Astrocyte (in vitro differentiated cells and primary cell): ENCODE data around the gene KRTAP4-7. TPM values are rescaled to one million over a fixed set of nuclear protein-coding genes. Genes with fewer than 3 reads are reported as not detected.
A peak's percentile ranks its signal among the peaks of the same experiment; 100 is the strongest.
"Not testable (repeated sequence)": the region's sequence is repeated elsewhere in the genome, so short reads cannot be mapped to it uniquely, and the experiment has no call there.

Source experiments
- DNase-seq: peaks from one replicate; pipeline ENCODE4 v3.0.0-alpha.2; 2010; ENCODE audit warnings: low read depth
- FAIRE-seq: peaks from 2 replicates; lab custom pipeline; 2011; peaks lifted over from hg19 to GRCh38; lab: Jason Lieb, UNC
- H2AFZ ChIP-seq: 2 replicates; pipeline ENCODE4 v1.6.0; 2012; ENCODE audit warnings: low read depth, low read length, inconsistent platforms
- H3K27ac ChIP-seq: 2 replicates; pipeline ENCODE4 v1.5.1; 2011; ENCODE audit warnings: low read depth, low read length, inconsistent platforms
- H3K27me3 ChIP-seq: 2 replicates; pipeline ENCODE4 v1.6.0; 2011; ENCODE audit warnings: low read length, inconsistent platforms; ENCODE audit not compliant: insufficient read depth
- H3K36me3 ChIP-seq: 2 replicates; pipeline ENCODE4 v1.5.1; 2011; ENCODE audit warnings: low read length, inconsistent platforms; ENCODE audit not compliant: insufficient read depth
- H3K4me1 ChIP-seq: 2 replicates; pipeline ENCODE4 v1.5.1; 2011; ENCODE audit warnings: low read length, inconsistent platforms; ENCODE audit not compliant: insufficient read depth
- H3K4me2 ChIP-seq: 2 replicates; pipeline ENCODE4 v1.6.0; 2012; ENCODE audit warnings: low read length, inconsistent platforms
- H3K4me3 ChIP-seq: 2 replicates; pipeline ENCODE4 v1.5.1; 2011; ENCODE audit warnings: low read depth, mild to moderate bottlenecking, low read length, inconsistent platforms; ENCODE audit not compliant: insufficient read depth
- H3K79me2 ChIP-seq: 2 replicates; pipeline ENCODE4 v1.6.0; 2012; ENCODE audit warnings: mild to moderate bottlenecking, low read length, inconsistent platforms; ENCODE audit not compliant: insufficient read depth
- H3K9ac ChIP-seq: 2 replicates; pipeline ENCODE4 v1.6.0; 2012; ENCODE audit warnings: mild to moderate bottlenecking, low read length, inconsistent platforms
- H3K9me3 ChIP-seq: 2 replicates; pipeline ENCODE4 v1.5.1; 2012; ENCODE audit warnings: low read depth, mild to moderate bottlenecking, low read length, inconsistent platforms; ENCODE audit not compliant: insufficient read depth
- H4K20me1 ChIP-seq: 2 replicates; pipeline ENCODE4 v1.6.0; 2012; ENCODE audit warnings: low read length, inconsistent platforms; ENCODE audit not compliant: insufficient read depth
- H3K27ac Mint-ChIP-seq: one replicate; pipeline ENCODE4 v1.8.0; 2021; ENCODE audit warnings: mild to moderate bottlenecking, mixed read lengths; ENCODE audit not compliant: unreplicated experiment
- H3K27me3 Mint-ChIP-seq: one replicate; pipeline ENCODE4 v1.8.0; 2021; ENCODE audit warnings: low read depth, mixed read lengths; ENCODE audit not compliant: unreplicated experiment
- H3K36me3 Mint-ChIP-seq: one replicate; pipeline ENCODE4 v1.8.0; 2021; ENCODE audit warnings: low read depth, mixed read lengths; ENCODE audit not compliant: unreplicated experiment
- H3K4me1 Mint-ChIP-seq: one replicate; pipeline ENCODE4 v1.8.0; 2021; ENCODE audit warnings: low read depth, mixed read lengths; ENCODE audit not compliant: unreplicated experiment
- H3K4me3 Mint-ChIP-seq: one replicate; pipeline ENCODE4 v1.8.0; 2021; ENCODE audit warnings: mild to moderate bottlenecking, moderate library complexity, mixed read lengths; ENCODE audit not compliant: unreplicated experiment
- H3K9me3 Mint-ChIP-seq: one replicate; pipeline ENCODE4 v1.8.0; 2021; ENCODE audit warnings: mild to moderate bottlenecking, mixed read lengths; ENCODE audit not compliant: unreplicated experiment
- EZH2 ChIP-seq: IDR thresholded peaks from 2 replicates; pipeline ENCODE4 v1.6.1; 2012; ENCODE audit warnings: mild to moderate bottlenecking, low read length, inconsistent platforms; ENCODE audit not compliant: insufficient read depth
- total RNA-seq: library from RNA; stranded (reverse); gene quantifications from 2 replicates; pipeline ENCODE4 v1.2.1, GENCODE V29; 2021
- TF ChIP-seq, protein P1 (sequence below): IDR thresholded peaks from 2 replicates; pipeline ENCODE4 v1.5.1; 2011; ENCODE audit warnings: low read depth, mild to moderate bottlenecking, inconsistent platforms, low read length, moderate library complexity; ENCODE audit not compliant: insufficient read depth

KRTAP4-7 gene
- total RNA-seq, 1 donor from 2014 or later = not detected

DNA sequence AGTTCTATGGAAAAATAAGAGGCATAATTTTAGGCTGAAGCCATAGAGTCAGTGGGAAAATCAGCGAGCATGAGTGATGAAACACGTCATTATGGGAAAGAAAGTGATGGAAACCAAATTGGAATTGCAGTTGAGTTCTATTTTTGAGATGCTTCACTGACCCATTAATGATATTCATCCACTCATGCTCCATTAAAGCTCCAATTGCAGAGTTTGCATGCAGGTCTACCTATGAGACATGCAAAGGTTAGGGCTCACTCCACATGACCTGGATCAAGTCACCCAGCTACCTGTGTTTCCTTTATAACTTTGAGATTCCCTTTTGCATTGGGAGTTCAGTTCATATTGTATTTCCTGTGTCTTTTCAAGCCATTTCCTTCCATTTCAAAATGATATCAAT lies 10.3 kb upstream of the KRTAP4-7 start:
- H4K20me1 ChIP-seq = no peaks in the 10 kb centered on the region
- no peak overlapping the region for H3K9ac ChIP-seq
- no peaks in the 10 kb centered on the region for H3K36me3 ChIP-seq
- no peak overlapping the region for H3K27ac Mint-ChIP-seq
- no peak overlapping the region for H3K4me3 ChIP-seq
- no peak for FAIRE-seq
- peaks cover 2% of the 10 kb centered on the region for H3K9me3 Mint-ChIP-seq
- no peak overlapping the region for H3K4me3 Mint-ChIP-seq
- no peaks in the 10 kb centered on the region for H3K27me3 Mint-ChIP-seq
- no peaks in the 10 kb centered on the region for H3K79me2 ChIP-seq
- no peak for DNase-seq
- TF ChIP-seq EZH2 = no peak
- TF ChIP-seq, protein P1, sequence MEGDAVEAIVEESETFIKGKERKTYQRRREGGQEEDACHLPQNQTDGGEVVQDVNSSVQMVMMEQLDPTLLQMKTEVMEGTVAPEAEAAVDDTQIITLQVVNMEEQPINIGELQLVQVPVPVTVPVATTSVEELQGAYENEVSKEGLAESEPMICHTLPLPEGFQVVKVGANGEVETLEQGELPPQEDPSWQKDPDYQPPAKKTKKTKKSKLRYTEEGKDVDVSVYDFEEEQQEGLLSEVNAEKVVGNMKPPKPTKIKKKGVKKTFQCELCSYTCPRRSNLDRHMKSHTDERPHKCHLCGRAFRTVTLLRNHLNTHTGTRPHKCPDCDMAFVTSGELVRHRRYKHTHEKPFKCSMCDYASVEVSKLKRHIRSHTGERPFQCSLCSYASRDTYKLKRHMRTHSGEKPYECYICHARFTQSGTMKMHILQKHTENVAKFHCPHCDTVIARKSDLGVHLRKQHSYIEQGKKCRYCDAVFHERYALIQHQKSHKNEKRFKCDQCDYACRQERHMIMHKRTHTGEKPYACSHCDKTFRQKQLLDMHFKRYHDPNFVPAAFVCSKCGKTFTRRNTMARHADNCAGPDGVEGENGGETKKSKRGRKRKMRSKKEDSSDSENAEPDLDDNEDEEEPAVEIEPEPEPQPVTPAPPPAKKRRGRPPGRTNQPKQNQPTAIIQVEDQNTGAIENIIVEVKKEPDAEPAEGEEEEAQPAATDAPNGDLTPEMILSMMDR = no peak
- no peaks in the 10 kb centered on the region for H3K27me3 ChIP-seq
- no peak overlapping the region for H3K27ac ChIP-seq
- H3K36me3 Mint-ChIP-seq = peaks cover 3% of the 10 kb centered on the region
- no peaks in the 10 kb centered on the region for H3K4me1 ChIP-seq
- no peaks in the 10 kb centered on the region for H3K9me3 ChIP-seq
- H3K4me2 ChIP-seq = no peak overlapping the region
- no peak overlapping the region for H2AFZ ChIP-seq
- no peaks in the 10 kb centered on the region for H3K4me1 Mint-ChIP-seq

DNA sequence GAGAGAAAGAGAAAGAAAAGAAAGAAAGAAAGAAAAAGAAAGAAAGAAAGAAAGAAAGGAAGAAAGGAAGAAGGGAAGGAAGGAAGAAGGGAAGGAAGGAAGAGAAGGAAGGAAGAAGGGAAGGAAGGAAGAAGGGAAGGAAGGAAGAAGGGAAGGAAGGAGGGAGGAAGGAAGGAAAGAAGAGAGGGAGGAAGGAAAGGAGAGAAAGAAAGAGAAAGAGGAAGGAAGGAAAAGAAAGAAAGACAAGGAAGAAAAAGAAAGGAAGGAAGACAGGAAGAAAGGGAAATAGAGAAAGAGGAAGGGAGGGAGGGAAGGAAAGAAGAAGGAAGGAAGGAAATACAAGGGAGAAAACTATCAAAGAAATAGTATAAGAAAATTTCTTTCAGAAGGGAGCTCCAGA lies 7.2 kb upstream of the KRTAP4-7 start:
- H3K4me2 ChIP-seq = no peak overlapping the region
- no peaks in the 10 kb centered on the region for H3K9me3 ChIP-seq
- Mint-ChIP-seq H3K27ac (no peak overlapping the region), H3K36me3 (peaks cover 3% of the 10 kb centered on the region), H3K9me3 (peaks cover 2% of the 10 kb centered on the region), H3K4me1 (no peaks in the 10 kb centered on the region), H3K4me3 (no peak overlapping the region), H3K27me3 (no peaks in the 10 kb centered on the region)
- H3K36me3 ChIP-seq = no peaks in the 10 kb centered on the region
- no peak overlapping the region for H3K9ac ChIP-seq
- H3K79me2 ChIP-seq = no peaks in the 10 kb centered on the region
- H3K4me1 ChIP-seq = no peaks in the 10 kb centered on the region
- H3K27ac ChIP-seq = no peak overlapping the region
- DNase-seq (no peak), FAIRE-seq (no peak)
- H4K20me1 ChIP-seq = no peaks in the 10 kb centered on the region
- no peak overlapping the region for H3K4me3 ChIP-seq
- H2AFZ ChIP-seq = no peak overlapping the region
- no peak for TF ChIP-seq EZH2
- TF ChIP-seq, protein P1 = no peak
- H3K27me3 ChIP-seq = no peaks in the 10 kb centered on the region

DNA sequence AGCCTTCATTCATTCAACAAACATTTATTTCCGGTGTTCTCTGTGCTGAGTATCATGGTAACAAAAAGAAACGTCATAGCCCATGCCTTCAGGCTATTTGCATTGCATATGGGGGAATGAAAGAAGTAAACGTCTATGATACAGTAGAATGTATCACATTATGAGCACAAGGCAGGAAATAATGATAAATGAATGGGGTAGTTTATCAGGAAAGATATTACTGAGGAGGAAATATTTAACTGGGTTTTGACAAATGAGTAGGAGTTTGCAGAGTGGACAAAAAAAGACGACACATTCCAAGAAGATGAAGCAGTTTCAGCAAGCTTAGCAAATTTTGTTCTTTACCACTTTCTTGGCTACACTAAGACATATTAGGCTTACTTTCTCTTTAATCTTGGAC lies 1.3 kb upstream of the KRTAP4-7 start:
- peaks cover 19% of the 10 kb centered on the region for H3K4me1 Mint-ChIP-seq
- no peak overlapping the region for H3K27ac ChIP-seq
- H3K27me3 Mint-ChIP-seq = no peaks in the 10 kb centered on the region
- no peaks in the 10 kb centered on the region for H3K27me3 ChIP-seq
- no peaks in the 10 kb centered on the region for H3K9me3 Mint-ChIP-seq
- H3K4me3 Mint-ChIP-seq = no peak overlapping the region
- H3K4me2 ChIP-seq = no peak overlapping the region
- H3K4me3 ChIP-seq = no peak overlapping the region
- H3K9me3 ChIP-seq = no peaks in the 10 kb centered on the region
- no peaks in the 10 kb centered on the region for H3K4me1 ChIP-seq
- FAIRE-seq = peak; percentile 58
- H3K36me3 ChIP-seq = no peaks in the 10 kb centered on the region
- no peaks in the 10 kb centered on the region for H3K36me3 Mint-ChIP-seq
- H3K9ac ChIP-seq = no peak overlapping the region
- peak; percentile 29 for DNase-seq
- H2AFZ ChIP-seq = no peak overlapping the region
- no peaks in the 10 kb centered on the region for H4K20me1 ChIP-seq
- no peaks in the 10 kb centered on the region for H3K79me2 ChIP-seq
- TF ChIP-seq, protein P1 = no peak
- no peak for TF ChIP-seq EZH2
- peak overlapping the region; percentile 10 for H3K27ac Mint-ChIP-seq

DNA sequence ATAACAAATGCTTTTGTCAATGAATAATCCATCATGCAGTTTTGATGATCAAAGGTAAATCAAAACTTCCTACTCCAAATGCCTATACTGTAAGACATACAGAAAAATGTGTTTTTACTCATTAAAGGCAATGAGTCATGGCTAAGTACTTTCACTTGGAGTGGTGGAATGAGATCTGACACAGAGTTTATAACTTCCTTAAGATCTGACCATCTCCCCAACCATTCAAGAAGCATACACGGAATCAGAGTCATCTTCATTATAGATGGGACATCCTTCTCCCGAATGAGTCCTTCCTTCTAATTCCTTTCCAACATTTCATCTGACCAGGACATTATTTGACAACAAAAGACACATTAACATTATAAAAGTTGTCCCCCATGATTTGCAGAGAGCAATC lies 523 bp upstream of the KRTAP4-7 start:
- not testable (repeated sequence) for H3K36me3 ChIP-seq, H3K9ac ChIP-seq, H3K4me1 ChIP-seq, H3K4me3 Mint-ChIP-seq, H3K36me3 Mint-ChIP-seq, H4K20me1 ChIP-seq, H2AFZ ChIP-seq, H3K27me3 Mint-ChIP-seq, H3K27me3 ChIP-seq, H3K4me3 ChIP-seq, H3K9me3 ChIP-seq, H3K27ac Mint-ChIP-seq, H3K9me3 Mint-ChIP-seq, H3K79me2 ChIP-seq
- Histone ChIP-seq H3K4me2 (peak overlapping the region; percentile 23), H3K27ac (peak overlapping the region; percentile 22)
- FAIRE-seq (peak; percentile 100), DNase-seq (peak; percentile 67)
- H3K4me1 Mint-ChIP-seq = peaks cover 19% of the 10 kb centered on the region
